MCF 10A (cell line): ENCODE measurements around the gene CAPRIN2. TPM values are rescaled to one million over a fixed set of nuclear protein-coding genes. Genes with fewer than 3 reads are reported as not detected.

Source experiments
- BruUV-seq: library from RNA; stranded (reverse); fragments of 400-500 nt; replicated peaks from 2 replicates; lab custom pipeline; 2021; lab: Mats Ljungman, UMichigan
- CTCF ChIA-PET: fragments of 300-600 bp; sonication (Branson Sonifier 250); formaldehyde crosslinking; extraction: SDS; loops from one replicate; lab custom pipeline; 2021; ENCODE audit warnings: antibody characterized with exemption, inconsistent platforms; lab: Yijun Ruan, JAX
- POLR2A ChIA-PET: fragments of 300-600, 350-650 bp; sonication (Branson Sonifier 250); formaldehyde crosslinking; extraction: SDS; loops from one replicate; lab custom pipeline; 2020; ENCODE audit warnings: antibody characterized with exemption, inconsistent platforms; lab: Yijun Ruan, JAX
- DNase-seq: peaks from one replicate; pipeline ENCODE4 v3.0.0-alpha.2; 2018; ENCODE audit not compliant: unreplicated experiment
- H3K27ac Mint-ChIP-seq: one replicate; pipeline ENCODE4 v1.8.0; 2022; ENCODE audit warnings: mild to moderate bottlenecking, low read depth, mixed read lengths; ENCODE audit not compliant: unreplicated experiment
- H3K27me3 Mint-ChIP-seq: one replicate; pipeline ENCODE4 v1.8.0; 2022; ENCODE audit warnings: mixed read lengths; ENCODE audit not compliant: insufficient read depth, unreplicated experiment
- H3K36me3 Mint-ChIP-seq: one replicate; pipeline ENCODE4 v1.8.0; 2022; ENCODE audit warnings: mild to moderate bottlenecking, moderate library complexity, mixed read lengths; ENCODE audit not compliant: insufficient read depth, unreplicated experiment
- H3K4me1 Mint-ChIP-seq: one replicate; pipeline ENCODE4 v1.8.0; 2022; ENCODE audit warnings: mixed read lengths; ENCODE audit not compliant: insufficient read depth, unreplicated experiment
- H3K4me3 Mint-ChIP-seq: one replicate; pipeline ENCODE4 v1.8.0; 2022; ENCODE audit warnings: mild to moderate bottlenecking, moderate library complexity, mixed read lengths; ENCODE audit not compliant: unreplicated experiment
- H3K9me3 Mint-ChIP-seq: one replicate; pipeline ENCODE4 v1.8.0; 2022; ENCODE audit warnings: mixed read lengths; ENCODE audit not compliant: unreplicated experiment
- intact Hi-C: fragments of 100-400 bp; cut with micrococcal nuclease; formaldehyde crosslinking; loops from 2 replicates; pipeline ENCODE4 v1.14.1; 2022
- total RNA-seq: library from RNA; stranded (reverse); gene quantifications from 2 replicates; pipeline ENCODE4 v1.2.3, GENCODE V29; 2022
- TF ChIP-seq, protein P1 (sequence below): fragments of 200-600 bp; IDR thresholded peaks from one replicate; pipeline ENCODE4 v1.8.0; 2022; ENCODE audit warnings: antibody characterized with exemption, mild to moderate bottlenecking; ENCODE audit not compliant: unreplicated experiment

CAPRIN2 gene
- total RNA-seq, 1 experiment from 2014 or later: 33.0 TPM

GRCh38 chr12:30746190-30746589 lies 8.6 kb downstream of the CAPRIN2 start:
- Mint-ChIP-seq H3K4me3 (no peak overlapping the region), H3K27ac (no peak overlapping the region), H3K4me1 (peaks cover 31% of the 10 kb centered on the region), H3K9me3 (no peaks in the 10 kb centered on the region), H3K27me3 (no peaks in the 10 kb centered on the region), H3K36me3 (peaks cover 13% of the 10 kb centered on the region)
- DNase-seq: no peak
- no TSS peak for BruUV-seq
- intact Hi-C loops: no loop called here
- POLR2A ChIA-PET: interaction anchor here (0.6 to 2.4 kb wide), 2 partner anchors 9 to 1218 kb away, joined by 3 to 5 read pairs; partner anchors contain the start of gene CAPRIN2
- CTCF ChIA-PET: interaction anchor here (1.0 to 1.8 kb wide), 3 partner anchors 12 to 50 kb away, joined by 3 to 5 read pairs (median 3); partner anchors contain the start of gene IPO8
- TF ChIP-seq, protein P1, sequence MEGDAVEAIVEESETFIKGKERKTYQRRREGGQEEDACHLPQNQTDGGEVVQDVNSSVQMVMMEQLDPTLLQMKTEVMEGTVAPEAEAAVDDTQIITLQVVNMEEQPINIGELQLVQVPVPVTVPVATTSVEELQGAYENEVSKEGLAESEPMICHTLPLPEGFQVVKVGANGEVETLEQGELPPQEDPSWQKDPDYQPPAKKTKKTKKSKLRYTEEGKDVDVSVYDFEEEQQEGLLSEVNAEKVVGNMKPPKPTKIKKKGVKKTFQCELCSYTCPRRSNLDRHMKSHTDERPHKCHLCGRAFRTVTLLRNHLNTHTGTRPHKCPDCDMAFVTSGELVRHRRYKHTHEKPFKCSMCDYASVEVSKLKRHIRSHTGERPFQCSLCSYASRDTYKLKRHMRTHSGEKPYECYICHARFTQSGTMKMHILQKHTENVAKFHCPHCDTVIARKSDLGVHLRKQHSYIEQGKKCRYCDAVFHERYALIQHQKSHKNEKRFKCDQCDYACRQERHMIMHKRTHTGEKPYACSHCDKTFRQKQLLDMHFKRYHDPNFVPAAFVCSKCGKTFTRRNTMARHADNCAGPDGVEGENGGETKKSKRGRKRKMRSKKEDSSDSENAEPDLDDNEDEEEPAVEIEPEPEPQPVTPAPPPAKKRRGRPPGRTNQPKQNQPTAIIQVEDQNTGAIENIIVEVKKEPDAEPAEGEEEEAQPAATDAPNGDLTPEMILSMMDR: no peak

- Mint-ChIP-seq H3K4me3 (no peak overlapping the region), H3K27me3 (no peaks in the 10 kb centered on the region), H3K27ac (no peak overlapping the region), H3K36me3 (peaks cover 13% of the 10 kb centered on the region), H3K4me1 (peaks cover 15% of the 10 kb centered on the region), H3K9me3 (no peaks in the 10 kb centered on the region)
- DNase-seq: no peak
- POLR2A ChIA-PET: interaction anchor here (0.8 to 2.4 kb wide), 4 partner anchors 11 to 43 kb away, joined by 3 to 7 read pairs (median 5); partner anchors contain the start of gene CAPRIN2
- intact Hi-C loops: no loop called here
- TF ChIP-seq, protein P1: no peak
- BruUV-seq: no TSS peak
- CTCF ChIA-PET: interaction anchor here (0.8 to 1.3 kb wide), 3 partner anchors 9 to 14 kb away, joined by 3 to 4 read pairs (median 4); no protein-coding TSS in a partner anchor
Observed at GRCh38 chr12:30744321-30744720, 10.4 kb downstream of the CAPRIN2 start.

GRCh38 chr12:30740274-30740673 lies 14.5 kb downstream of the CAPRIN2 start:
- BruUV-seq: no TSS peak
- no peak for DNase-seq
- TF ChIP-seq, protein P1: no peak
- Mint-ChIP-seq H3K27ac (no peak overlapping the region), H3K4me3 (no peak overlapping the region), H3K9me3 (no peaks in the 10 kb centered on the region), H3K4me1 (no peaks in the 10 kb centered on the region), H3K27me3 (no peaks in the 10 kb centered on the region), H3K36me3 (peaks cover 12% of the 10 kb centered on the region)
- CTCF ChIA-PET: no interaction called here
- POLR2A ChIA-PET: interaction anchor here (0.7 to 1.0 kb wide), 2 partner anchors 13 to 15 kb away, joined by 4 read pairs; no protein-coding TSS in a partner anchor
- intact Hi-C loops: no loop called here

DNA sequence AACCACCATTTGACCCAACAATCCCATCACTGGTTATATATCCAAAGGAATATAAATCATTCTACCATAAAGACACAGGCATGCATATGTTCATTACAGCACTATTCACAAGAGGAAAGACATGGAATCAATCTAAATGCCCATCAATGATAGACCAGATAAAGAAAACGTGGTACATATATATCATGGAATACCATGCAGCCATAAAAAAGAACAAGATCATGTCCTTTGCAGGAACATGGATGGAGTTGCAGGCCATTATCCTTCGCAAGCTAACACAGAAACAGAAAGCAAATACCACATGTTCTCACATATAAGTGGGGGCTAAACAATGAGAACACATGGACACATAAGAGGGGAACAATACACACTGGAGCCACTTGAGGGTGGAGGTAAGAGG lies 15.7 kb downstream of the CAPRIN2 start:
- CTCF ChIA-PET: no interaction called here

More for the DNA sequence above, 15.7 kb downstream of the CAPRIN2 start:
- no peak for DNase-seq
- no peaks in the 10 kb centered on the region for H3K9me3 Mint-ChIP-seq
- no peak overlapping the region for H3K4me3 Mint-ChIP-seq
- TF ChIP-seq, protein P1: no peak
- BruUV-seq: no TSS peak
- POLR2A ChIA-PET: interaction anchor here (1.7 kb wide), 1 partner anchor 14 kb away, joined by 8 read pairs; no protein-coding TSS in a partner anchor
- H3K27ac Mint-ChIP-seq: no peak overlapping the region
- no peaks in the 10 kb centered on the region for H3K27me3 Mint-ChIP-seq
- peaks cover 22% of the 10 kb centered on the region for H3K36me3 Mint-ChIP-seq
- H3K4me1 Mint-ChIP-seq: no peaks in the 10 kb centered on the region
- intact Hi-C loops: no loop called here
